ENCODE measurements around the gene FLNC. TPM values are rescaled to one million over a fixed set of nuclear protein-coding genes. Genes with fewer than 3 reads are reported as not detected.
A peak's percentile ranks its signal among the peaks of the same experiment; 100 is the strongest.

FLNC gene
- total RNA-seq, 1 donor from 2014 or later, result 6.7 TPM

DNA sequence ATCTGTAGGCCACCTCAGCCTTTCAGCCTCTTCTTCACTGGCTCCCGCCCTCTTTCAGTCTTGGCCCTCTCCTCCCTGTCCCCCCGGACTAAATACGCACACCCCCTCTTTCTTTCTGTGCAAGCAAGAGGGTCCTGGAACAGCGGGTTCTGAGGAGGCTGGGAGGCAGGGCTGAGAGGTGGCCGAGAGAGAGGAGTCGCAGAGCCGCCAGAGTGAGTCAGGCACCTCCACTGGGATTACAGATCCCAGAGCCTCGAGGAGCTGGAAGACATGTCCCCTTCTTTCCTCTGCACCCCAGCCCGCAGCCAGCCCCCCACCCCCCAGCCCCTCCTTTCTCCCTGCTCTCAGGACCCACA is 38.3 kb upstream of the FLNC start:
- H3K9me3 ChIP-seq (ENCODE audit: low read depth), result no peaks in the 10 kb centered on the region
- H3K27ac ChIP-seq, result no peak overlapping the region
- Mint-ChIP-seq H3K9me3 (no peaks in the 10 kb centered on the region), H3K4me1 (peaks cover 25% of the 10 kb centered on the region), H3K4me3 (peak overlapping the region; percentile 92), H3K27me3 (ENCODE audit: insufficient read depth, low read depth) (peaks cover 9% of the 10 kb centered on the region), H3K36me3 (peaks cover 19% of the 10 kb centered on the region), H3K27ac (no peak overlapping the region)
- H3F3A ChIP-seq (ENCODE audit: low read depth), result peaks cover 55% of the 10 kb centered on the region
- H2AFZ ChIP-seq (replicated peaks), result peak overlapping the region; percentile 87
- H3K79me2 ChIP-seq (ENCODE audit: low read depth), result peaks cover 21% of the 10 kb centered on the region
- H3K9ac ChIP-seq, result peak overlapping the region; percentile 54
- H3K4me3 ChIP-seq, result peak overlapping the region; percentile 100
- H3K36me3 ChIP-seq, result peaks cover 9% of the 10 kb centered on the region
- no peaks in the 10 kb centered on the region for H3K27me3 ChIP-seq
- no peak for DNase-seq (ENCODE audit: low spot score)
- H3K4me2 ChIP-seq, result peak overlapping the region; percentile 88
- TF ChIP-seq EZH2 (IDR thresholded peaks at IDR 0.05) (no peak), EZH2phosphoT487 (IDR thresholded peaks at IDR 0.05) (no peak)
- H3K4me1 ChIP-seq, result peaks cover 53% of the 10 kb centered on the region
- H4K20me1 ChIP-seq (ENCODE audit: low read depth), result no peaks in the 10 kb centered on the region

GRCh38 chr7:128792471-128793180 is 37.6 kb upstream of the FLNC start:
- H3K4me2 ChIP-seq, result peak overlapping the region; percentile 88
- H3K36me3 Mint-ChIP-seq, result peaks cover 26% of the 10 kb centered on the region
- peaks cover 25% of the 10 kb centered on the region for H3K4me1 Mint-ChIP-seq
- peaks cover 9% of the 10 kb centered on the region for H3K27me3 Mint-ChIP-seq (ENCODE audit: insufficient read depth, low read depth)
- DNase-seq (ENCODE audit: low spot score), result no peak
- peak overlapping the region; percentile 92 for H3K4me3 Mint-ChIP-seq
- no peak overlapping the region for H2AFZ ChIP-seq (replicated peaks)
- H3F3A ChIP-seq (ENCODE audit: low read depth), result peaks cover 55% of the 10 kb centered on the region
- no peaks in the 10 kb centered on the region for H3K9me3 Mint-ChIP-seq
- no peaks in the 10 kb centered on the region for H3K9me3 ChIP-seq (ENCODE audit: low read depth)
- TF ChIP-seq, protein P1, sequence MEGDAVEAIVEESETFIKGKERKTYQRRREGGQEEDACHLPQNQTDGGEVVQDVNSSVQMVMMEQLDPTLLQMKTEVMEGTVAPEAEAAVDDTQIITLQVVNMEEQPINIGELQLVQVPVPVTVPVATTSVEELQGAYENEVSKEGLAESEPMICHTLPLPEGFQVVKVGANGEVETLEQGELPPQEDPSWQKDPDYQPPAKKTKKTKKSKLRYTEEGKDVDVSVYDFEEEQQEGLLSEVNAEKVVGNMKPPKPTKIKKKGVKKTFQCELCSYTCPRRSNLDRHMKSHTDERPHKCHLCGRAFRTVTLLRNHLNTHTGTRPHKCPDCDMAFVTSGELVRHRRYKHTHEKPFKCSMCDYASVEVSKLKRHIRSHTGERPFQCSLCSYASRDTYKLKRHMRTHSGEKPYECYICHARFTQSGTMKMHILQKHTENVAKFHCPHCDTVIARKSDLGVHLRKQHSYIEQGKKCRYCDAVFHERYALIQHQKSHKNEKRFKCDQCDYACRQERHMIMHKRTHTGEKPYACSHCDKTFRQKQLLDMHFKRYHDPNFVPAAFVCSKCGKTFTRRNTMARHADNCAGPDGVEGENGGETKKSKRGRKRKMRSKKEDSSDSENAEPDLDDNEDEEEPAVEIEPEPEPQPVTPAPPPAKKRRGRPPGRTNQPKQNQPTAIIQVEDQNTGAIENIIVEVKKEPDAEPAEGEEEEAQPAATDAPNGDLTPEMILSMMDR (IDR thresholded peaks at IDR 0.05), result no peak
- TF ChIP-seq EZH2phosphoT487 (IDR thresholded peaks at IDR 0.05), result no peak
- no peak for TF ChIP-seq EZH2 (IDR thresholded peaks at IDR 0.05)
- no peak overlapping the region for H3K9ac ChIP-seq
- H3K79me2 ChIP-seq (ENCODE audit: low read depth), result peaks cover 21% of the 10 kb centered on the region
- peaks cover 53% of the 10 kb centered on the region for H3K4me1 ChIP-seq
- no peak overlapping the region for H3K27ac Mint-ChIP-seq
- H3K27ac ChIP-seq, result no peak overlapping the region
- H3K36me3 ChIP-seq, result peaks cover 16% of the 10 kb centered on the region
- peak overlapping the region; percentile 100 for H3K4me3 ChIP-seq
- no peaks in the 10 kb centered on the region for H4K20me1 ChIP-seq (ENCODE audit: low read depth)
- no peaks in the 10 kb centered on the region for H3K27me3 ChIP-seq

DNA sequence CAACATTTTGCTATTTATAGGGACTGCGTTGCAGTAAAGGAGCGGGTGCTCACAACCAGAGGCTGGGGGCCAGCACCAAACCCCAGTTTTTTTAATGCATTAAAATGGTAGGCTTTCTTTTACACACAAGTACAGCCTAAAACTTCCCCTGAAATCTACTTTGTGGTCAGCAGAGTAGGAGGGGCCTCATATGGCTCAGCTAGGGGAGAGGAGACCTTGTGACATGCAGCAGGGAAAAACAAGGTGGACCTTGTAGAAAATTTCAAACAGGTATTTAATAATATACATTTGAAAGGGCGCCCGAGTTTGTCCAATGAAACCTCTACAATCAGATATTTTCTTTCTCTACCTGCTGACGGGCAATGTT is 37.0 kb upstream of the FLNC start:
- Histone ChIP-seq H3K4me1 (peaks cover 53% of the 10 kb centered on the region), H3K4me3 (no peak overlapping the region), H3K27ac (no peak overlapping the region), H4K20me1 (ENCODE audit: low read depth) (no peaks in the 10 kb centered on the region), H3K9ac (no peak overlapping the region), H3F3A (ENCODE audit: low read depth) (peaks cover 55% of the 10 kb centered on the region), H3K9me3 (ENCODE audit: low read depth) (no peaks in the 10 kb centered on the region), H3K4me2 (peak overlapping the region; percentile 88), H3K36me3 (peaks cover 17% of the 10 kb centered on the region), H3K79me2 (ENCODE audit: low read depth) (peaks cover 21% of the 10 kb centered on the region), H2AFZ (replicated peaks) (no peak overlapping the region), H3K27me3 (no peaks in the 10 kb centered on the region)
- peaks cover 9% of the 10 kb centered on the region for H3K27me3 Mint-ChIP-seq (ENCODE audit: insufficient read depth, low read depth)
- no peaks in the 10 kb centered on the region for H3K9me3 Mint-ChIP-seq
- H3K27ac Mint-ChIP-seq, result no peak overlapping the region
- H3K4me3 Mint-ChIP-seq, result peak overlapping the region; percentile 92
- TF ChIP-seq, protein P1 (IDR thresholded peaks at IDR 0.05), result no peak
- TF ChIP-seq EZH2phosphoT487 (IDR thresholded peaks at IDR 0.05) (no peak), EZH2 (IDR thresholded peaks at IDR 0.05) (no peak)
- peaks cover 27% of the 10 kb centered on the region for H3K36me3 Mint-ChIP-seq
- DNase-seq (ENCODE audit: low spot score), result no peak
- H3K4me1 Mint-ChIP-seq, result peaks cover 25% of the 10 kb centered on the region

GRCh38 chr7:128794020-128794419 is 36.2 kb upstream of the FLNC start:
- peaks cover 8% of the 10 kb centered on the region for H3K27me3 Mint-ChIP-seq (ENCODE audit: insufficient read depth, low read depth)
- H3K4me3 Mint-ChIP-seq, result peak overlapping the region; percentile 7
- H3K4me1 Mint-ChIP-seq, result peaks cover 18% of the 10 kb centered on the region

More at GRCh38 chr7:128794020-128794419, 36.2 kb upstream of the FLNC start:
- TF ChIP-seq, protein P1 (IDR thresholded peaks at IDR 0.05), result no peak
- Mint-ChIP-seq H3K9me3 (no peaks in the 10 kb centered on the region), H3K27ac (no peak overlapping the region), H3K36me3 (peaks cover 27% of the 10 kb centered on the region)
- Histone ChIP-seq H3K4me2 (peak overlapping the region; percentile 75), H3K9me3 (ENCODE audit: low read depth) (no peaks in the 10 kb centered on the region), H3K4me3 (no peak overlapping the region), H3K36me3 (peaks cover 17% of the 10 kb centered on the region), H4K20me1 (ENCODE audit: low read depth) (no peaks in the 10 kb centered on the region), H3K27me3 (no peaks in the 10 kb centered on the region), H3K27ac (peak overlapping the region; percentile 94), H3K79me2 (ENCODE audit: low read depth) (peaks cover 21% of the 10 kb centered on the region), H3K9ac (no peak overlapping the region), H3F3A (ENCODE audit: low read depth) (peaks cover 55% of the 10 kb centered on the region), H3K4me1 (peaks cover 49% of the 10 kb centered on the region), H2AFZ (replicated peaks) (no peak overlapping the region)
- no peak for DNase-seq (ENCODE audit: low spot score)
